Osteocyte (in vitro differentiated cells): ENCODE results near the gene NPAP1. TPM values are rescaled to one million over a fixed set of nuclear protein-coding genes. Genes with fewer than 3 reads are reported as not detected.

ENCODE experiments used
- DNase-seq: peaks from one replicate; pipeline ENCODE4 v3.0.0; 2021; ENCODE audit warnings: mixed read lengths; ENCODE audit not compliant: unreplicated experiment; ENCODE audit errors: extremely low spot score
- H3K27ac Mint-ChIP-seq: one replicate; pipeline ENCODE4 v1.8.0; 2021; ENCODE audit warnings: mild to moderate bottlenecking, mixed read lengths; ENCODE audit not compliant: unreplicated experiment
- H3K27me3 Mint-ChIP-seq: one replicate; pipeline ENCODE4 v1.8.0; 2021; ENCODE audit warnings: mixed read lengths; ENCODE audit not compliant: unreplicated experiment
- H3K36me3 Mint-ChIP-seq: one replicate; pipeline ENCODE4 v1.8.0; 2021; ENCODE audit warnings: mixed read lengths; ENCODE audit not compliant: unreplicated experiment
- H3K4me1 Mint-ChIP-seq: one replicate; pipeline ENCODE4 v1.8.0; 2021; ENCODE audit warnings: mixed read lengths; ENCODE audit not compliant: unreplicated experiment
- H3K4me3 Mint-ChIP-seq: one replicate; pipeline ENCODE4 v1.8.0; 2021; ENCODE audit warnings: mild to moderate bottlenecking, moderate library complexity, mixed read lengths; ENCODE audit not compliant: unreplicated experiment
- H3K9me3 Mint-ChIP-seq: one replicate; pipeline ENCODE4 v1.8.0; 2021; ENCODE audit warnings: mixed read lengths; ENCODE audit not compliant: unreplicated experiment
- CTCF ChIP-seq: fragments of 200-600 bp; sonication (generic); IDR thresholded peaks from 2 replicates; pipeline ENCODE4 v1.5.0; 2021; ENCODE audit warnings: antibody characterized with exemption, mild to moderate bottlenecking, moderate library complexity
- total RNA-seq: library from RNA; stranded (reverse); gene quantifications from 2 replicates; pipeline ENCODE4 v1.2.1, GENCODE V29; 2021

NPAP1 gene
- total RNA-seq, 1 donor from 2014 or later, result not detected

GRCh38 chr15:24683736-24684135 is 8.2 kb downstream of the NPAP1 start:
- no peak for DNase-seq
- no peak overlapping the region for H3K27ac Mint-ChIP-seq
- H3K9me3 Mint-ChIP-seq, result peaks cover 40% of the 10 kb centered on the region
- H3K4me1 Mint-ChIP-seq, result no peaks in the 10 kb centered on the region
- TF ChIP-seq CTCF, result no peak
- H3K36me3 Mint-ChIP-seq, result no peaks in the 10 kb centered on the region
- H3K4me3 Mint-ChIP-seq, result no peak overlapping the region
- no peaks in the 10 kb centered on the region for H3K27me3 Mint-ChIP-seq

GRCh38 chr15:24684313-24684712 is 8.7 kb downstream of the NPAP1 start:
- no peak overlapping the region for H3K4me3 Mint-ChIP-seq
- no peak overlapping the region for H3K27ac Mint-ChIP-seq
- peaks cover 40% of the 10 kb centered on the region for H3K9me3 Mint-ChIP-seq
- no peaks in the 10 kb centered on the region for H3K4me1 Mint-ChIP-seq
- no peaks in the 10 kb centered on the region for H3K36me3 Mint-ChIP-seq
- no peaks in the 10 kb centered on the region for H3K27me3 Mint-ChIP-seq
- no peak for TF ChIP-seq CTCF
- no peak for DNase-seq

- Mint-ChIP-seq H3K4me3 (no peak overlapping the region), H3K27ac (no peak overlapping the region), H3K9me3 (peaks cover 28% of the 10 kb centered on the region)
Measured at GRCh38 chr15:24696201-24696600, 20.6 kb downstream of the NPAP1 start.

GRCh38 chr15:24696842-24697241 is 21.3 kb downstream of the NPAP1 start:
- H3K36me3 Mint-ChIP-seq, result no peaks in the 10 kb centered on the region
- H3K4me3 Mint-ChIP-seq, result no peak overlapping the region
- H3K27me3 Mint-ChIP-seq, result no peaks in the 10 kb centered on the region
- TF ChIP-seq CTCF, result no peak
- peaks cover 25% of the 10 kb centered on the region for H3K9me3 Mint-ChIP-seq
- H3K4me1 Mint-ChIP-seq, result no peaks in the 10 kb centered on the region
- no peak for DNase-seq
- H3K27ac Mint-ChIP-seq, result no peak overlapping the region

More at GRCh38 chr15:24696201-24696600, 20.6 kb downstream of the NPAP1 start:
- H3K36me3 Mint-ChIP-seq, result no peaks in the 10 kb centered on the region
- no peaks in the 10 kb centered on the region for H3K27me3 Mint-ChIP-seq
- DNase-seq, result no peak
- TF ChIP-seq CTCF, result no peak
- H3K4me1 Mint-ChIP-seq, result no peaks in the 10 kb centered on the region

GRCh38 chr15:24718289-24719082 is 42.9 kb downstream of the NPAP1 start:
- TF ChIP-seq CTCF, result no peak
- no peaks in the 10 kb centered on the region for H3K4me1 Mint-ChIP-seq
- H3K27me3 Mint-ChIP-seq, result no peaks in the 10 kb centered on the region
- H3K36me3 Mint-ChIP-seq, result no peaks in the 10 kb centered on the region
- no peak for DNase-seq
- H3K4me3 Mint-ChIP-seq, result no peak overlapping the region
- no peak overlapping the region for H3K27ac Mint-ChIP-seq
- H3K9me3 Mint-ChIP-seq, result peaks cover 50% of the 10 kb centered on the region
